Myocyte (in vitro differentiated cells): ENCODE data around the gene UQCR10. TPM values are rescaled to one million over a fixed set of nuclear protein-coding genes. Genes with fewer than 3 reads are reported as not detected.

Experiments
- DNase-seq: peaks from one replicate; pipeline ENCODE4 v3.0.0-alpha.2; 2012; ENCODE audit warnings: low read depth
- polyA plus RNA-seq: library from polyadenylated mRNA; unstranded; fragments of >200 nt; gene quantifications from one replicate; pipeline ENCODE4 v1.2.1, GENCODE V29; 2012; ENCODE audit warnings: missing spikeins
- total RNA-seq: library from RNA; depleted of rRNA; stranded (reverse); fragments of >200 nt; gene quantifications from 2 replicates; pipeline ENCODE4 v1.2.3, GENCODE V29; 2014

The UQCR10 gene
- total RNA-seq, result 106 and 140 TPM in 2 replicates
- 279 TPM for polyA plus RNA-seq

GRCh38 chr22:29767171-29768051, at the start of gene UQCR10:
UQCR10 (plus strand) TSS chr22:29767369; CDS start chr22:29767399, 30 bp downstream.
- DNase-seq, result peak; percentile 93

- no peak for DNase-seq
Observed at GRCh38 chr22:29717789-29718188, 49.4 kb upstream of the UQCR10 start.

GRCh38 chr22:29718949-29719898, 47.9 kb upstream of the UQCR10 start:
- DNase-seq, result no peak

DNA sequence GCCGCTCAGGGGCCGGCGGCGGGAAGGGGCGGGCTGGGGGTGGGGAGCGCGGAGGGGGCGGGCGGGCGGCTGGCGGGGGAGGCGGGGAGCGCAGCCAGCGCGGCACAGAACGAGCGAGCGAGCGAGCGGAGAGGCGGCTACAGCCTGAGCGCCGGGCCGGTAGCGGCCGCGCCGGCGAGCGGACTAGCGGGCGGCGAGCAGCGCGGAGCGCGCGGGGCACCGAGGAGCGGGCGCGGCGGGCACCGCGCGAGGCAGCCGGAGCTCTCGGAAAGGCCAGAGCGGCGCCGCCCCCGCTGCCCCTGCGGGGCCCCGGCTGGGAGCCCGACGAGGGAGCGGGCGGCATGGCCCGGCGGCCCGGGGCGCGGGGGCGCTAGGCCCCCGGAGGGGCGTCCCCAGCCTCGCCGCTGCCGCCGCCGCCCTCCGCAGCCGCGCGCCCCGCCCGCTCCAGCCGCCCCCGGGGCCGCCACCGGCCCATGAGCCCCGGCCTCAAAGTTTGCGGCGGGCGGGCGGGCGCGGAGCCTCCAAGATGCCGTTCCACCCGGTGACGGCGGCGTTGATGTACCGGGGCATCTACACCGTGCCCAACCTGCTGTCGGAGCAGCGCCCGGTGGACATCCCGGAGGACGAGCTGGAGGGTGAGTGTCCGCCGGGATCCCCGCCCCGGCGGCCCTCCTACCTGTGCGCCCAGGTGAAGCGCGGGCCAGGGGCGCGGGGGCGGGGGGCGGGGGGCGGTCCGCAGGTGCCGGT, 47.1 kb upstream of the UQCR10 start, which contains the start of gene CABP7:
TSS of gene CABP7 (plus strand) at position 105 of the 747 bp plus-strand sequence. CDS start at position 527, 422 bp downstream.
- no peak for DNase-seq

DNA sequence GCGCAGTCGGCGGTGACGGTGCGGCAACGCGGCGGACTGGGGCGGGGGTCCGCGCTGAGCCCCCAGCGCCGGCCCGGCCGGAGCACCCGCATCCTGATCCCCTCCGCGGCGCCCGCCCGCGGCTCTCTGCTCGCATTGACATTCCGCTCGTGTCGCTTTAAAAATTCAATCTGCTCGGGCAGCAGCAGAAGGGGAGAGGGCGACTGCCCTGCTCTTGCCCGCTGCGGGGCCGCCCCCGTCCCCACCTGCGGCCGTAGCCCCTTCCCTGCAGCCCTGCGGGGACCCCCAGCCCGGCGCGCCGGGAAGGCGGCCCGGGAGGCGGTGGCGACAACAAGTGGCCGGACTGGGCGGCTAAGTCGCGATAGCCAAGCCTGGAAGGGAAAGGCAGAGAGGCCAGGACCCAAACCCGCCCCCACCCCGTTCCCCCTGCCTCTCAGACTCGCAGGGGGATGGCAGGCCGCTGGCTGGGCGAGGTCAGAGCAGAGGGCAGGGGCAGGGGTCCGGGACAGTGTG, 46.3 kb upstream of the UQCR10 start:
- DNase-seq, result no peak

GRCh38 chr22:29722151-29722550, 45.0 kb upstream of the UQCR10 start:
- no peak for DNase-seq

GRCh38 chr22:29722587-29722986, 44.6 kb upstream of the UQCR10 start:
- no peak for DNase-seq

DNA sequence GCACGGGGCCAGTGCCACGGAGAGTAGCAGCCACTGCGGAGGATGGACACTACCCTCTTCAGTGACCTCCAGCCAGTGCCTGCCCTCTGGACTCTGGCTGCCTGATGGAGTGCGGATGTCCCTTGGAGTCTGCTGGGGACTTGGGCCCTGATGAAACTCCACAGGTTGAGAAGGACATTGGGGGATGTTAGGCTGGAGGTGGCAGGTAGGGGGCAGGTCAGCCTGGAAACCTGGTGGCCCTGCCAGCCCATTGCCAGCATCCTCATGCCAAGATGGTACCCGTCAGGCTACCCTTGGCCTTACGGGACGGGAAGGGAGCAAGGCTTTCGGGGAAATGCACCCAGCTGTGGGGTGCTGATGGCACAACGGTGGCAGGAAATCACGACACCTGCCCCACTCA, 43.4 kb upstream of the UQCR10 start:
- DNase-seq, result no peak

GRCh38 chr22:29724843-29725242, 42.3 kb upstream of the UQCR10 start:
- no peak for DNase-seq

GRCh38 chr22:29726106-29726505, 41.1 kb upstream of the UQCR10 start:
- DNase-seq, result no peak

DNA sequence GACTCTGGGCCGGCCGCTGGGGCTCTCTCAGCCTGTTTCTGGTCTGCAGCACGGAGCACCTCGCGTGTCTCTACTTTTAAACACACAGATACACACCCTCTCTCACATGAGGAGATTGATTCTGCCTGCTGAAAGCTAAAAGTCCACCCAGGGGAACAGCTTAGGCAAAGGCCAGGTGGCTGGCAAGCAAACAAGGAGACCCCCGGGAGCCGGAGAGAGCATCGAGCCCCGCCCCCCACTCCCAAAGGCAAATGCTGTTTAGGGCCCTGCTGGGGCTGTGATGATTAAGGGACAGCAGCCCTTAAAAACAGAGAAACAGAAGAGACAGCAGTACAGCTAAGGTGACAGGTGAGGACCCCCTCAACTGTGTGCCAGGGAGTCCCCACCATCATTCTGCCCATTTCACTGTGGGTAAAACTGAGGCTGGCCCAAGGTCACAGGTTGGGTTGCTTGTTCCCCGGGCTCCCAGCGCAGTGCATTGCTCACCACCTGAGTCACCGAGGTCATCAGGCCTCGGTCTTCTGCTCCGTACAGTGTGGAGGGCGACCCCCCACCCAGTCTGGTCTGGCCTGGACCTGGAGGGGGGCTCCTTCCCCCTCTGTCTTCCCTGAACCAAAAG, 40.5 kb upstream of the UQCR10 start:
- no peak for DNase-seq

- no peak for DNase-seq
Observed at GRCh38 chr22:29727131-29727523, 40.0 kb upstream of the UQCR10 start.

GRCh38 chr22:29729161-29729560, 38.0 kb upstream of the UQCR10 start:
- DNase-seq, result no peak

DNA sequence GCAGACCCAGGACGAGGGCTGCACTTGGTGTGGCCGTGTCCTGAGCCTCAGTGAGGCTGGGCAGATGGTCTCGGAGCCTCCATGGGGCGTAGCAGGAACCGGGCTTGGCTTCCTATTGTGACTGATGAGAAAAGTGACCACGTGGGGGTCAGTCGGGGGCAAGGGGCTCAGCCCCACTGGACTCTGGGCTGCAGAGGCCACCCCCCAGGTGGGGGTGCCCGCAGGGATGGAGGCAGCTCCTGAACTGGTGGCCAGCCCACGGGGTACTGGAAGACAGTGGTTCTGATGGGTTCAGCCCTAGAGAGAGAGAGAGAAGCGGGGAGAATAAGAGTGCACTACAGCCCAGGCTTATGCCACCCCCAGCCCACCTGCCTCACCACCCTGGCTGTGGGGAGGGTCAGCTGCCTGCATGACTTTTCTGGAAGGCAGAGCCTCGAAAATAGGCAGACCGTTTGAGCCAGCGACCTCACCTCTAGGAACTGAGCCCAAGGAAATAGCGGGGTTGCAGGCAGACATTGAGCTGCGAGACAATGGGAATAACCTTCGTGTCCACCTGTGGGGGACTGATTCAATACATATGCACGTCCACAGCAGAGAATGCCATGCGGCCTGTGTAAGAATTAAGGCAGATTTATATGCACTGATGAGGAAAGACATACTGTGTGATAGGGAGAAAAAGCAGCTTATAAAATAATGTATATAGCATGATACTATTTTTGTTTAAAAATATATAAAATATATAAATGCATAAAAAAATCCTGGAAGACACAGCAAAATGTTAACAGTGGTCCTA, 35.9 kb upstream of the UQCR10 start:
- DNase-seq, result no peak

GRCh38 chr22:29732883-29733282, 34.3 kb upstream of the UQCR10 start:
- DNase-seq, result no peak

DNA sequence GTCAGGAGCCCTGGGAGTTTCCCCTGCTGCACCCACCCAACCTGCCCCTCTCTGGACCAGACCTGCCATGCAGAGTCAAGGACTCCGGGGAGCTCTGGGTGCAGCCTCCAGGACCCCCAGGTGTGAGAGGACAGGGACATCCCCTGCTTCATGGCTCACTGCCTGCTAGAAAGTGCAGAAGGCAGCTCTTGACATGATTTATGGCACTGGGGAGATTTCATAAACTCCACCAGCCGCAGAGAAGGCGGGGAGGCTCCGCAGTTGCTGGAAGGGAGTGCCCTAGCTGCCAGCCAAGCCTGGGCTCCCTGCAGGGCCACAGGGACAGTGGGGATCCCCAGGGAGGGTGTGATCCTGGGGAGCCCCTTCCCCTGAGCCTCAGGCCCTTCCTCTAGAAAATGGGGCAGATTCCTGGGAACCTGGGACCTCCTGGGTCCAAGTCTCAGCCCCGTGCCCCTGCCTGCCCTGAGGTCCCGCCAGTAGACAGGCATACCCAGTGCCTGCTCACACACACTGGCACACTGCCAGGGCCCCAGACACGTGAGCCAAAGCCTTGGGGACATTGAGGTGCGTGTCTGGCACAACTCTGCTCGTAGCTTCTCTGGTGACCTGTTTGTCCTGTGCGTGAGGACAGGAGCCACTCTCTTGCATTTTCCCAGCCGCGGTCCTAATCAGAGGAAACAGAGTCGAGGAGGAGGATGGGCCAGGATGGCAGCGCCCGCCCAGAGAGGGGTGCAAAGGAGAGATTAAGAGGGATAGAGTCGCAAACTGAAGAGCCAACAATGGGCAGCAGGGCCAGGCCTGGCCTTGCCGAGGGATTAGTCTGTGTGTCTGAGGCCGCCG, 33.6 kb upstream of the UQCR10 start:
- no peak for DNase-seq

DNA sequence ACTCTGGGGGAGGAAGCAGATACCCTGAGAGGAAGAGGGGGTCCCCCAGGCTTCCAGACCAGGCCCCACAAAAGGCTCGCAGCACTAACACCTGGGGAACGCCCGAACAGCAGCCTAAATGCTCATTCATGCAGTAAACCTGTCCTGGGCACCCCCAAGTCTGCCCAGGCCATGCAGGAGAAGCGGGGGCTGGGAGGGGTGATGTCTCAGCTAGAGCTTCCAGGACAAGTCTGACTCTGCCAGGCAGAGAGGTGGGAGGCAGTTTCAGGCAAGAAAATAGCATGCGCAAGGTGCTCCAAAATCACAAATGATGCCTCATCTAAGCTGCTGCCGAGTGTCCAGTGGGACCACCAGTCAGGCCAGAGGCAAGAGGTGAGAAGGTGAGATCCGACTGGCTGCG, 32.8 kb upstream of the UQCR10 start:
- DNase-seq, result no peak

GRCh38 chr22:29734838-29735237, 32.3 kb upstream of the UQCR10 start:
- DNase-seq, result no peak

- no peak for DNase-seq
Observed at GRCh38 chr22:29735416-29735815, 31.8 kb upstream of the UQCR10 start.
